ENCODE data around the gene MAK. TPM values are rescaled to one million over a fixed set of nuclear protein-coding genes. Genes with fewer than 3 reads are reported as not detected.
"Not testable (repeated sequence)": the region's sequence is repeated elsewhere in the genome, so short reads cannot be mapped to it uniquely, and the experiment has no call there.

MAK gene
- polyA plus RNA-seq, 1 donor (not counting 4 experiments of a cell fraction or from before 2014, with no cell fraction given) = not detected

DNA sequence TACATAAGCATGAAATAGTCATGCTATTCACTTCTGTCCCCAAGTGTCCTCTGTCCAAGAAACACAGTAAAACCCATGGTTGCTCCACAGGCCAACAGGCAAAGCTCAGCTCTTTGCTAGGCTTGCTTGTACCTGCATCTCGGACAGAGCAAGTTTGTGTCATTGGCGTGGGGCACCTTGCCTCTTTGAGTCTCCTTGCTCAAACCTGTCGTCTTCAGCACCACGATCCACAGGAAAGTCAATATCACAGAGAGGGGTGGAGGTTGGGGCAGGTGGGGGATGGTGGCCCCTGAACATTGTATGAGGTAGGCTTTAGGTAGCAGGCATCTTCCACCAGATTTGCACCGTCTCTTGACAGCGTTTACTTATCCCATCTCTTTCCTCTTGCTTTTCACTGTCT lies 94.8 kb downstream of the MAK start:
- dilution Hi-C loops (cut with MboI; ENCODE audit: extremely low pct_ligation_motif_present, low sequenced_read_pairs) = no loop called here
- Histone ChIP-seq H3K27me3 (ENCODE audit: control insufficient read depth, extremely low read depth, insufficient read depth, low read length) (no peaks in the 10 kb centered on the region), H3K4me2 (ENCODE audit: control insufficient read depth, extremely low read depth, insufficient read depth, low read depth, low read length) (no peak overlapping the region), H3K4me1 (ENCODE audit: control insufficient read depth, extremely low read depth, insufficient read depth, low read length) (peaks cover 7% of the 10 kb centered on the region), H3K9ac (ENCODE audit: control insufficient read depth, extremely low read depth, insufficient read depth, low read length) (no peak overlapping the region), H3K9me3 (ENCODE audit: control insufficient read depth, low read depth, low read length) (no peaks in the 10 kb centered on the region), H3K9me1 (ENCODE audit: control insufficient read depth, extremely low read depth, insufficient read depth, low read length) (no peaks in the 10 kb centered on the region), H3K36me3 (ENCODE audit: control insufficient read depth in 2 of 2, extremely low read depth in 1 of 2, insufficient read depth in 2 of 2, low read length in 2 of 2) (no peaks in the 10 kb centered on the region), H3K4me3 (ENCODE audit: control insufficient read depth in 2 of 3, extremely low read depth in 1 of 3, insufficient read depth in 2 of 3, low read depth in 1 of 3, low read length in 3 of 3) (no peak overlapping the region), H2AFZ (ENCODE audit: control insufficient read depth, low read length) (no peak overlapping the region), H3K79me2 (ENCODE audit: control insufficient read depth, insufficient read depth, low read length) (peaks cover 8% of the 10 kb centered on the region), H3K27ac (ENCODE audit: control insufficient read depth, insufficient read depth, low read length) (no peak overlapping the region), H4K20me1 (ENCODE audit: control insufficient read depth, extremely low read depth, insufficient read depth, low read length) (no peaks in the 10 kb centered on the region)
- FAIRE-seq (no peak), DNase-seq (ENCODE audit: low read depth, low spot score) (no peak)
- no peak for TF ChIP-seq EZH2 (IDR thresholded peaks at IDR 0.05; ENCODE audit: low read length)
- TF ChIP-seq, protein P1, sequence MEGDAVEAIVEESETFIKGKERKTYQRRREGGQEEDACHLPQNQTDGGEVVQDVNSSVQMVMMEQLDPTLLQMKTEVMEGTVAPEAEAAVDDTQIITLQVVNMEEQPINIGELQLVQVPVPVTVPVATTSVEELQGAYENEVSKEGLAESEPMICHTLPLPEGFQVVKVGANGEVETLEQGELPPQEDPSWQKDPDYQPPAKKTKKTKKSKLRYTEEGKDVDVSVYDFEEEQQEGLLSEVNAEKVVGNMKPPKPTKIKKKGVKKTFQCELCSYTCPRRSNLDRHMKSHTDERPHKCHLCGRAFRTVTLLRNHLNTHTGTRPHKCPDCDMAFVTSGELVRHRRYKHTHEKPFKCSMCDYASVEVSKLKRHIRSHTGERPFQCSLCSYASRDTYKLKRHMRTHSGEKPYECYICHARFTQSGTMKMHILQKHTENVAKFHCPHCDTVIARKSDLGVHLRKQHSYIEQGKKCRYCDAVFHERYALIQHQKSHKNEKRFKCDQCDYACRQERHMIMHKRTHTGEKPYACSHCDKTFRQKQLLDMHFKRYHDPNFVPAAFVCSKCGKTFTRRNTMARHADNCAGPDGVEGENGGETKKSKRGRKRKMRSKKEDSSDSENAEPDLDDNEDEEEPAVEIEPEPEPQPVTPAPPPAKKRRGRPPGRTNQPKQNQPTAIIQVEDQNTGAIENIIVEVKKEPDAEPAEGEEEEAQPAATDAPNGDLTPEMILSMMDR (optimal IDR thresholded peaks at IDR 0.05 in 1 of 3, IDR thresholded peaks at IDR 0.05 in 1 of 3, conservative IDR thresholded peaks at IDR 0.05 in 1 of 3; ENCODE audit: extremely low read depth in 1 of 3, insufficient read depth in 2 of 3, low read length in 3 of 3) = no peak

DNA sequence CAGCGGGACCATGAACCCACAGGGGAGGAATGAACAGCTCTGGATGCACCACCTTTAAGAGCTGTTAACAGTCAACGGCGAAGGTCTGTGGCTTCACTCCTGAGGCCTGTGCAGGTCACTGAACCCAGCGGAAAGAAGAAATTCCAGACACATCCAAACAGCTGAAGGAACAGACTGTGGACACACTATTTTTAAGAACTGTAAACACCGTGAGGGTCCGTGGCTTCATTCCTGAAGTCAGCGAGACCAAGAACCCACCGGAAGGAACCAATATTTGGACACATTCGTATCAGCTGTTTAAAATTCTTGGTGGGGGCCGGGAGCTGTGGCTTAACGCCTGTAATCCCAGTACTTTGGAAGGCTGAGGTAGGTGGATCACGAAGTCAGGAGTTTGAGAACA lies 96.1 kb downstream of the MAK start:
- H3K9ac ChIP-seq (ENCODE audit: control insufficient read depth, extremely low read depth, insufficient read depth, low read length) = no peak overlapping the region
- no peak overlapping the region for H3K4me3 ChIP-seq (ENCODE audit: control insufficient read depth in 2 of 3, extremely low read depth in 1 of 3, insufficient read depth in 2 of 3, low read depth in 1 of 3, low read length in 3 of 3)
- no peaks in the 10 kb centered on the region for H3K27me3 ChIP-seq (ENCODE audit: control insufficient read depth, extremely low read depth, insufficient read depth, low read length)
- FAIRE-seq (no peak), DNase-seq (ENCODE audit: low read depth, low spot score) (no peak)
- H3K9me3 ChIP-seq (ENCODE audit: control insufficient read depth, low read depth, low read length) = no peaks in the 10 kb centered on the region
- no peak overlapping the region for H3K4me2 ChIP-seq (ENCODE audit: control insufficient read depth, extremely low read depth, insufficient read depth, low read depth, low read length)
- no peaks in the 10 kb centered on the region for H3K79me2 ChIP-seq (ENCODE audit: control insufficient read depth, insufficient read depth, low read length)
- dilution Hi-C loops (cut with MboI; ENCODE audit: extremely low pct_ligation_motif_present, low sequenced_read_pairs) = no loop called here
- no peak overlapping the region for H3K27ac ChIP-seq (ENCODE audit: control insufficient read depth, insufficient read depth, low read length)
- no peaks in the 10 kb centered on the region for H3K9me1 ChIP-seq (ENCODE audit: control insufficient read depth, extremely low read depth, insufficient read depth, low read length)
- H3K36me3 ChIP-seq (ENCODE audit: control insufficient read depth in 2 of 2, extremely low read depth in 1 of 2, insufficient read depth in 2 of 2, low read length in 2 of 2) = no peaks in the 10 kb centered on the region
- H4K20me1 ChIP-seq (ENCODE audit: control insufficient read depth, extremely low read depth, insufficient read depth, low read length) = no peaks in the 10 kb centered on the region
- TF ChIP-seq, protein P1 (optimal IDR thresholded peaks at IDR 0.05 in 1 of 3, IDR thresholded peaks at IDR 0.05 in 1 of 3, conservative IDR thresholded peaks at IDR 0.05 in 1 of 3; ENCODE audit: extremely low read depth in 1 of 3, insufficient read depth in 2 of 3, low read length in 3 of 3) = no peak
- TF ChIP-seq EZH2 (IDR thresholded peaks at IDR 0.05; ENCODE audit: low read length) = no peak
- H3K4me1 ChIP-seq (ENCODE audit: control insufficient read depth, extremely low read depth, insufficient read depth, low read length) = peaks cover 4% of the 10 kb centered on the region
- no peak overlapping the region for H2AFZ ChIP-seq (ENCODE audit: control insufficient read depth, low read length)

DNA sequence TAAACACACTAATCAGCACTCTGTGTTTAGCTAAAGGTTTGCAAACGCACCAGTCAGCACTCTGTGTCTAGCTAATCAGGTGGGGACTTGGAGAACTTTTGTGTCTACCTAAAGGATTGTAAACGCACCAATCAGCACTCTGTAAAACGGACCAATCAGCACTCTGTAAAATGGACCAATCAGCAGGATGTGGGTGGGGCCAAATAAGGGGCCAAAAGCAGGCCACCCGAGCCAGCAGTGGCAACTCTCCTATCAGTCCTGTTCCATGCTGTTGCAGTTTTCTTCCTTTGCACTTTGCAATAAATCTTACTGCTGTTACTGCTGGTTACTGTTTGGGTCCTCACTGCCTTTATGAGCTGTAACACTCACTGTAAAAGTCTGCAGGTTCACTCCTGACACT lies 96.7 kb downstream of the MAK start:
- H3K9ac ChIP-seq (ENCODE audit: control insufficient read depth, extremely low read depth, insufficient read depth, low read length); H3K4me1 ChIP-seq (ENCODE audit: control insufficient read depth, extremely low read depth, insufficient read depth, low read length); H2AFZ ChIP-seq (ENCODE audit: control insufficient read depth, low read length); H3K9me3 ChIP-seq (ENCODE audit: control insufficient read depth, low read depth, low read length); H3K27ac ChIP-seq (ENCODE audit: control insufficient read depth, insufficient read depth, low read length); H3K4me2 ChIP-seq (ENCODE audit: control insufficient read depth, extremely low read depth, insufficient read depth, low read depth, low read length); H3K4me3 ChIP-seq (ENCODE audit: control insufficient read depth in 2 of 3, extremely low read depth in 1 of 3, insufficient read depth in 2 of 3, low read depth in 1 of 3, low read length in 3 of 3); dilution Hi-C loops (cut with MboI; ENCODE audit: extremely low pct_ligation_motif_present, low sequenced_read_pairs); FAIRE-seq; H3K9me1 ChIP-seq (ENCODE audit: control insufficient read depth, extremely low read depth, insufficient read depth, low read length); H3K79me2 ChIP-seq (ENCODE audit: control insufficient read depth, insufficient read depth, low read length); DNase-seq (ENCODE audit: low read depth, low spot score); H3K27me3 ChIP-seq (ENCODE audit: control insufficient read depth, extremely low read depth, insufficient read depth, low read length); H4K20me1 ChIP-seq (ENCODE audit: control insufficient read depth, extremely low read depth, insufficient read depth, low read length); H3K36me3 ChIP-seq (ENCODE audit: control insufficient read depth in 2 of 2, extremely low read depth in 1 of 2, insufficient read depth in 2 of 2, low read length in 2 of 2): not testable (repeated sequence)
